Nephron (organoid): ENCODE measurements around the gene PACS1.

Experiments used
- H3K27ac Mint-ChIP-seq, 3 experiments: 2 replicates each; pipeline ENCODE4 v1.8.0; 2020; ENCODE audit warnings: mixed read lengths in 3 of 3, mild to moderate bottlenecking in 2 of 3, moderate library complexity in 1 of 3
- H3K27me3 Mint-ChIP-seq: 2 replicates; pipeline ENCODE4 v1.8.0; 2021; ENCODE audit warnings: low read depth, mild to moderate bottlenecking, moderate library complexity, mixed read lengths
- H3K36me3 Mint-ChIP-seq: 2 replicates; pipeline ENCODE4 v1.8.0; 2020; ENCODE audit warnings: low read depth, mixed read lengths
- H3K4me1 Mint-ChIP-seq: 2 replicates; pipeline ENCODE4 v1.8.0; 2020; ENCODE audit warnings: mixed read lengths
- H3K4me3 Mint-ChIP-seq, 3 experiments: 2 replicates each; pipeline ENCODE4 v1.8.0; 2020; ENCODE audit warnings: mild to moderate bottlenecking in 3 of 3, mixed read lengths in 3 of 3, moderate library complexity in 2 of 3
- H3K9me3 Mint-ChIP-seq: 2 replicates; pipeline ENCODE4 v1.8.0; 2020; ENCODE audit warnings: mixed read lengths
- TF ChIP-seq, protein P1 (sequence below), 3 experiments: fragments of 200-600 bp; sonication (generic); IDR thresholded peaks; one replicate each; pipeline ENCODE4 v1.5.0; 2021; ENCODE audit warnings: antibody characterized with exemption in 3 of 3; ENCODE audit not compliant: unreplicated experiment in 3 of 3

PACS1 gene

GRCh38 chr11:66139817-66140404, 69.8 kb downstream of the PACS1 start:
- peaks cover 2% of the 10 kb centered on the region for H3K9me3 Mint-ChIP-seq
- H3K36me3 Mint-ChIP-seq: peaks cover 7% of the 10 kb centered on the region
- no peaks in the 10 kb centered on the region for H3K4me1 Mint-ChIP-seq
- TF ChIP-seq, protein P1, sequence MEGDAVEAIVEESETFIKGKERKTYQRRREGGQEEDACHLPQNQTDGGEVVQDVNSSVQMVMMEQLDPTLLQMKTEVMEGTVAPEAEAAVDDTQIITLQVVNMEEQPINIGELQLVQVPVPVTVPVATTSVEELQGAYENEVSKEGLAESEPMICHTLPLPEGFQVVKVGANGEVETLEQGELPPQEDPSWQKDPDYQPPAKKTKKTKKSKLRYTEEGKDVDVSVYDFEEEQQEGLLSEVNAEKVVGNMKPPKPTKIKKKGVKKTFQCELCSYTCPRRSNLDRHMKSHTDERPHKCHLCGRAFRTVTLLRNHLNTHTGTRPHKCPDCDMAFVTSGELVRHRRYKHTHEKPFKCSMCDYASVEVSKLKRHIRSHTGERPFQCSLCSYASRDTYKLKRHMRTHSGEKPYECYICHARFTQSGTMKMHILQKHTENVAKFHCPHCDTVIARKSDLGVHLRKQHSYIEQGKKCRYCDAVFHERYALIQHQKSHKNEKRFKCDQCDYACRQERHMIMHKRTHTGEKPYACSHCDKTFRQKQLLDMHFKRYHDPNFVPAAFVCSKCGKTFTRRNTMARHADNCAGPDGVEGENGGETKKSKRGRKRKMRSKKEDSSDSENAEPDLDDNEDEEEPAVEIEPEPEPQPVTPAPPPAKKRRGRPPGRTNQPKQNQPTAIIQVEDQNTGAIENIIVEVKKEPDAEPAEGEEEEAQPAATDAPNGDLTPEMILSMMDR (IDR thresholded peaks at IDR 0.05; ENCODE audit: unreplicated experiment in 3 of 3): no peak
- H3K27ac Mint-ChIP-seq: no peak overlapping the region
- H3K4me3 Mint-ChIP-seq: no peak overlapping the region
- no peaks in the 10 kb centered on the region for H3K27me3 Mint-ChIP-seq

DNA sequence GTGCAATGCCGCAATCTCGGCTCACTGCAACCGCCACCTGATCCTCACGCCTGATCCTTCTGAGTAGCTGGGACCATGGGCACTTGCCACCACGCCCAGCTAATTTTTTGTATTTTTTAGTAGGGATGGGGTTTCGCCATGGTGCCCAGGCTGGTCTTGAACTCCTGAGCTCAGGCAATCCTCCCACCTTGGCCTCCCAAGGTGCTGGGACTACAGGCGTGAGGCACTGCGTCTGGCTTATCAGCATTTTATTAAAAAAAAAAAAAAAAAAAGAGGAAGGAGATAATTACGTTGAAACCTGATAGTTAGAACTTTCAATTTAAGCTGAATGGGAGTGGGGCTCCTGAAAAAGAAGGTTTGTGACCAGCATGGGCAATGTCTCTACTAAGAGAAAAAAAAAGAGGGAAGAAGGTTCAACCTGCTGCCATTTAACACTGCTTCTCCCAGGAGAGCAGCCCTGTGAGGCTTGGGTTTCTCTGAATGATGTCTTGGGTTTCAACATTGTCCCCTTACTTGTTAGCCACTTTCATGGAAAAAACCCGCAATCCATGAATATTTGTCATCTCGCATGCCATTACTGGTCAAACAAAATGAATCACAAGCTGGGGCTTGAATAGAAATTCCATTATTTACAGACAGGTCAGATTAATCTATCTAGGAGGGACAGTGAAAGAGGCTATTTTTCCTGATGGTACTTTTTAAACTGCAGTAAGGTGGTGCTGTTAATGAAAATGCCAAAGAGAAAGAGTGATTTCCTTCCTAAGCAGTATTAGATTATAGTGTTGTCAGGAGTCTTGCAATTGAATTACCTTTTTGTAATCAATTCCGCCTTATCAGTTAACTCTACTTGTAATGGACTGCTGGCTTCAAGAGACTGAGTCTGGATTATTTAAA, 72.5 kb downstream of the PACS1 start:
- no peaks in the 10 kb centered on the region for H3K4me1 Mint-ChIP-seq
- H3K4me3 Mint-ChIP-seq: no peak overlapping the region
- TF ChIP-seq, protein P1 (IDR thresholded peaks at IDR 0.05; ENCODE audit: unreplicated experiment in 3 of 3): no peak
- no peaks in the 10 kb centered on the region for H3K27me3 Mint-ChIP-seq
- H3K9me3 Mint-ChIP-seq: peaks cover 22% of the 10 kb centered on the region
- H3K27ac Mint-ChIP-seq: no peak overlapping the region
- H3K36me3 Mint-ChIP-seq: peaks cover 31% of the 10 kb centered on the region

DNA sequence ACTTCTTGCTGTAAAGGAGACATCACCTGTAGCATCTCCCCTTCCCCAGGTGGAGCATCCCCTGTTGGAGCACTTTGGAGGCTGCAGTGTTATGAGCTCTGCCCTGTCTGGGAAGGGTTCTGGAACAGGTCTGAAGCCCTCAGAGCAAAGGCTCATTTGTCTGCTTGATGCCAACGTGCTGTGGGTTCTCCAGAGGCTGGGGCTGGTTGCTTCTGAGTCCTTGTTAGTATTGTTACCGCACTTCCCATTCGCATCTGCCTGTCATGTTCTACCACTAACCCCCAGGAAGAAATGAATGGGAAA, 73.1 kb downstream of the PACS1 start:
- Mint-ChIP-seq H3K36me3 (peaks cover 32% of the 10 kb centered on the region), H3K27ac (no peak overlapping the region), H3K27me3 (no peaks in the 10 kb centered on the region), H3K4me1 (no peaks in the 10 kb centered on the region), H3K9me3 (peaks cover 22% of the 10 kb centered on the region), H3K4me3 (no peak overlapping the region)
- TF ChIP-seq, protein P1 (IDR thresholded peaks at IDR 0.05; ENCODE audit: unreplicated experiment in 3 of 3): no peak

GRCh38 chr11:66143996-66144678, 74.1 kb downstream of the PACS1 start:
- Mint-ChIP-seq H3K27ac (no peak overlapping the region), H3K36me3 (peaks cover 32% of the 10 kb centered on the region), H3K4me1 (no peaks in the 10 kb centered on the region), H3K27me3 (no peaks in the 10 kb centered on the region), H3K9me3 (peaks cover 22% of the 10 kb centered on the region), H3K4me3 (no peak overlapping the region)
- TF ChIP-seq, protein P1 (IDR thresholded peaks at IDR 0.05; ENCODE audit: unreplicated experiment in 3 of 3): no peak

DNA sequence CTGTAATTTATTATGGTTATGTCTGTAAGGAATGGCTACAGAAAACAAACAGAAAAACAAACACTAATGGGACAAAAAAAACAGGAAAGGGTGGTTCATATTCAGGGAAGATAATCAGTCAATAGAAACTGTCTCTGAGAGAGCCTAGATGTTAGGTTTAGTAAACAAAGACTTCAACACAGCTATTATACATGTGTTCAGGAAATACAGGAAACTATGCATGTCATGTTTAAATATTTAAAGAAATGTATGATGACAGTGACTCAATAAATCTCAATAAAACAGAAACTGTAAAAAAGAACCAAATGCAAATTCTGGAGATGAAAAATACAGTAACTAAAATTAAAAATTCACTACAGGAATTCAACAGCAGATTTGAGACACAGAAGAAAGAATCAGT, 76.0 kb downstream of the PACS1 start:
- peaks cover 32% of the 10 kb centered on the region for H3K36me3 Mint-ChIP-seq
- TF ChIP-seq, protein P1 (IDR thresholded peaks at IDR 0.05; ENCODE audit: unreplicated experiment in 3 of 3): no peak
- H3K27ac Mint-ChIP-seq: no peak overlapping the region
- H3K4me3 Mint-ChIP-seq: no peak overlapping the region
- H3K9me3 Mint-ChIP-seq: peaks cover 22% of the 10 kb centered on the region
- H3K4me1 Mint-ChIP-seq: peaks cover 11% of the 10 kb centered on the region
- H3K27me3 Mint-ChIP-seq: no peaks in the 10 kb centered on the region
